ENCODE results near the gene SLC16A9. TPM values are rescaled to one million over a fixed set of nuclear protein-coding genes. Genes with fewer than 3 reads are reported as not detected.
"Not testable (repeated sequence)": the region's sequence is repeated elsewhere in the genome, so short reads cannot be mapped to it uniquely, and the experiment has no call there.

The SLC16A9 gene
- 43.4 TPM for polyA plus RNA-seq (ENCODE audit: insufficient read length)
- long read RNA-seq, donor 1, full-length matches to known transcripts: 9 of 9 reads
- long read RNA-seq, donor 1, partial matches to known transcripts: 0 of 9 reads
- long read RNA-seq, donor 1, other reads (novel, unspliced or antisense): 0 of 9 reads
- long read RNA-seq, donor 2, full-length matches to known transcripts: 9 of 9 reads
- long read RNA-seq, donor 2, partial matches to known transcripts: 0 of 9 reads
- long read RNA-seq, donor 2, other reads (novel, unspliced or antisense): 0 of 9 reads
- long read RNA-seq, donor 3, full-length matches to known transcripts: 3 of 3 reads
- long read RNA-seq, donor 3, partial matches to known transcripts: 0 of 3 reads
- long read RNA-seq, donor 3, other reads (novel, unspliced or antisense): 0 of 3 reads
- long read RNA-seq, donor 4: 0 reads
- long read RNA-seq, donor 5, full-length matches to known transcripts: 8 of 8 reads
- long read RNA-seq, donor 5, partial matches to known transcripts: 0 of 8 reads
- long read RNA-seq, donor 5, other reads (novel, unspliced or antisense): 0 of 8 reads
- long read RNA-seq, donor 6, full-length matches to known transcripts: 4 of 4 reads
- long read RNA-seq, donor 6, partial matches to known transcripts: 0 of 4 reads
- long read RNA-seq, donor 6, other reads (novel, unspliced or antisense): 0 of 4 reads
- long read RNA-seq, donor 7, full-length matches to known transcripts: 11 of 11 reads
- long read RNA-seq, donor 7, partial matches to known transcripts: 0 of 11 reads
- long read RNA-seq, donor 7, other reads (novel, unspliced or antisense): 0 of 11 reads
- long read RNA-seq, donor 8, full-length matches to known transcripts: 4 of 4 reads
- long read RNA-seq, donor 8, partial matches to known transcripts: 0 of 4 reads
- long read RNA-seq, donor 8, other reads (novel, unspliced or antisense): 0 of 4 reads

DNA sequence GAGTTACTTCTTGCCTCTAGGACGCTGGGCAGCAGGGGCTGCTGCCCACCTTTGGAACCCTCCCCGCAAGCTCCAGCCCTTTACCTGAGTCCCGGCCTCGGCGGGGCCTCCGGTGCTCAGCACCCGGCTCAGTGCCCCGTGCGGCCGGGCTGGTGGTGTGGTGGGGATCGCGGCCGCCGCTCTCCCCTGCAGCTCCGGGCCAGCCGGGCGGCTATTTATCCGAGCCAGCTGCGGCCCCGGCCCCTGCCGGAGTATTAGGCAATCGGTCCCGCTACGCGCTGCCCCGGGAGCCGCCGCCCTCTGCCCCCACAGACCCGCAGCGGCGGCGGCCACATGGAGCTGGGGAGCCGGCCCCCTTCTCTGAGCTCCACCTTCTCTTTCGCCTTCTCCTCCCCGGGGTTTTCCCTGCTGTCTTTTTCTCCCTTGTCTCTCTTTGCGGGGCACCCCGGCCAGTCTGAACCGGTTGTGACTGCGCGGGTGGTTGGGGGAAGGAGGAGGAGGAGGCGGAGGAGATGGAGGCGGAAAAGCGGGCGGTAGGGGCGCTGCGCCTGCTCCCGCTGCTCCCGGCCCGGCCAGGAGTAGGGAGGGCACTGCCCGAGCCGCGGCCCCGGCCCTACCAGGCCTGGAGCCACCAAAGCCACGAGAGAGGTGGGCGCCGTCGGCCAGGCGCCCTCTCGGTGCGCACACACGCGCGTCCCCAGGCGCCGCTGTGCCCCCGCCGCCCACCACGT is at the start of gene SLC16A9:
Gene SLC16A9 (minus strand): TSS at position 456 of the 731 bp plus-strand sequence. CDS start 25,559 bp downstream, outside the sequence.
- peak; percentile 75 for DNase-seq

DNA sequence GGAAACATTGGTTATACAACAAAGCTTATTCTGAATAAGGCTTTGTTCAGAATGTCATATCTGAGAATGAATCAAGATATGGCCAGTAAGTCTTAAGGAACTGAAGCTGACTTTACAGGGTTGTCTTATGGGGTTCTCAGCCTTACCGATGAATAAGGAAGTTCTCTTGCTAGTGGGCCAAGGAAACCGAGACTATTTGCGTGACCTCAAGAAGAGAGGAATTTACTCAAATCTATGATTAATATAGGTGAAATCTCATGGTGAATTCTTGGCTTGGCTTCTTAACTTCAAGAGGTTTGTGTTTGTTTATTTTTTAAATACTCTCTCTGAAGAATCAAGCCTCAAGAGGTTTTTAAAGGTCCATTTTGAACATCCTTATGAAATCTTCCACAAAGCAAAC is 48.3 kb upstream of the SLC16A9 start:
- no peak for DNase-seq

- no peak for DNase-seq
These were observed 45.3 kb upstream of the SLC16A9 start for GRCh38 chr10:59754951-59755350.

DNA sequence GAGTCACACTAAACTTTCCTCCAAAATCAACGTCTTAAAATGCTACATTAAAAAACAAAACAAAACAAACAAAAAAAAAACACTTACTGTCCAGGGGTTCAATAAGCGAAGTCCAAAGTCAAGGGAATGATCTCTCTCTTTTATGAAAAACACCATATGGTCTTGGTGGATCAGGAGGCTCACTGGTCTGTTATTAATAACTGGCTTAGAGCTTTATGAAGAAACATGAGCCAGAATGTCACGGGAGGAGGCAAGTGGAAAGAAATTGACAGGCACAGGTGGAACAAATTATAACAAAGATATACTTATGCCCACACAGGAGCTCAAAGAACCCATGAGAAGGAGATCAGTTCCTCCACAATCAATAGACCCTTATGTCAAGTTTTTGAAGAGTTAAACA is 43.6 kb upstream of the SLC16A9 start, which contains the start of gene MRLN:
Gene MRLN (minus strand): TSS at position 189 of the 400 bp plus-strand sequence.
- DNase-seq: no peak

- no peak for DNase-seq
These were observed 42.8 kb upstream of the SLC16A9 start for GRCh38 chr10:59752278-59752940.

DNA sequence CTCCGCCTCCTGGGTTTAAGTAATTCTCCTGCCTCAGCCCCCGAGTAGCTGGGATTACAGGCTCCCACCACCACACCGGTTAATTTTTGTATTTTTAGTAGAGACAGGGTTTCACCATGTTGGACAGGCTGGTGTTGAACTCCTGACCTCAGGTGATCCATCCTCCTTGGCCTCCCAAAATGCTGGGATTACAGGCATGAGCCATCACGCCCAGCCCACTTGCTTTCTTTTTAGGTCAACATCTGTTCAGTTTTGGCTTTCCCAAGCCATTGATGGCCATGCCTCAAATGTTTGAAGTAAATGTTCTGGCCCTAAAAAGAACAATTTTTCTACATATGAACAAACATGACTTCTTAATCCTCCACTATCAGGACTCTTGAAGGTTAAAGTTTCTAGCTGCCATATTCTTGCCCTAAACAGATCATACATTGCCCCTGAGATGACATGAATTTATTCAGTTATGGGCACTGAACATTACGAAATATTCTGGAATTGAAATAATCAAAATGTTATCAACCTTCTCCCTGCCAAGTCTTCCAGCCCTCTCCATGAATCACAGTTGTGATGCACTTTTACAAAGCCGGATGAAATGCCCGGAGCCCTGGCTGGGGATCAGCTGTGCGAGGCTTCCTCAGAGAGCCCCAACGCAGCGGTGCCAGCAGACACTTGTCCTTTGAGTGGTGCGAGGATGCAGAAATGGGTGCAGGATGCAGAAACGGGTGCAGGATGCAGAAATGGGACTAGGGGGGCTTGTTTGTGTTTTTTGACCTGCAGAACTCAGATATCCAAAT is 40.7 kb upstream of the SLC16A9 start:
- no peak for DNase-seq

GRCh38 chr10:59748834-59749233 is 39.2 kb upstream of the SLC16A9 start:
- DNase-seq: peak; percentile 36

- no peak for DNase-seq
These were observed 35.6 kb upstream of the SLC16A9 start for GRCh38 chr10:59745163-59745650.

- not testable (repeated sequence) for DNase-seq
These were observed 35.1 kb upstream of the SLC16A9 start for GRCh38 chr10:59744762-59745161.

DNA sequence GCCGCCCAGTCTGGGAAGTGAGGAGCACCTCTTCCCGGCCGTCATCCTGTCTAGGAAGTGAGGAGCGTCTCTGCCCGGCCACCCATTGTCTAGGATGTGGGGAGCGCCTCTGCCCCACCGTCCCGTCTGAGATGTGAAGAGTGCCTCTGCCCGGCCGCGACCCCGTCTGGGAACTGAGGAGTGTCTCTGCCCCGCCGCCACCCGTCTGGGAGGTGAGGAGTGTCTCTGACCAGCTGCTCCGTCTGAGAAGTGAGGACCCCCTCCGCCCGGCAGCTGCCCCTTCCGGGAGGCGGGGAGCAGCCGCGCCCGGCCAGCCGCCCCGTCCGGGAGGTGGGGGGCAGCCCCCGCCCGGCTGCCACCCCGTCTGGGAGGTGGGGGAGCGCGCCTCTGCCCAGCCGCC is 34.5 kb upstream of the SLC16A9 start:
- DNase-seq: not testable (repeated sequence)

DNA sequence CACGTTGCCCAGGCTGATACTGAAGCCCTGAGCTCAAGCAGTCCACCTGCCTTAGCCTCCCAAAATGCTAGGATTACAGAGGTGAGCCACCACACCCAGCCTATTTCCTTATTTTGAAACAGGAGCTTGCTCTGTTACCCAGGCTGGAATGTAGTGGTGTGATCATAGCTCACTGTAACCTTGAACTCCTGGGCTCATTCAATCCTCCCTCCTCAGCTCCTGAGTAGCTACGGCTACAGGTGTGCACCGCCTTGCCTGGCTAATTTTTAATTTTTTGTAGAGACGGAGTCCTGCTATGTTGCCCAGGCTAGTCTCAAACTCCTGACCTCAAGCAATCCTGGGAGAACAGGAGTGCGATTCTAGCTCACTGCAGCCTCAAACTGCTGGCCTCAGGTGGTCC is 31.9 kb upstream of the SLC16A9 start:
- no peak for DNase-seq

- no peak for DNase-seq
These were observed 31.4 kb upstream of the SLC16A9 start for GRCh38 chr10:59741048-59741447.

DNA sequence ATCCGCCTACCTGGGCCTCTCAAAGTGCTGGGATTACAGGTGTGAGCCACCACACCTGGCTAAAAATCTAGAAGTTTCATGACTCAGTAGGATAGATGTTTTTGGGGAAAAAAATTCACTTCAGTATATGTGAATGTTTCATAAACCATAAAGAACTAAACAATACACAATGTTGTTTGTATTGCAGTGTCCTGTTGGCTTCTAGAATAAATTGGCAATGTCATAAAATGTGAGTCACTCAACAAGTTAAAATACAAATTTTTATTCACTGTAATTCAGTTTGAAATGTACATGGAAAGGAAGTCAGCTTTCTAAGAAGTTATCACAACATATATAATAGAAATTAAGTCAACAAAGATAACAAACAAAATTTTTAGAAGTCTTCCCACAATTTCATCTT is 27.1 kb upstream of the SLC16A9 start:
- no peak for DNase-seq

DNA sequence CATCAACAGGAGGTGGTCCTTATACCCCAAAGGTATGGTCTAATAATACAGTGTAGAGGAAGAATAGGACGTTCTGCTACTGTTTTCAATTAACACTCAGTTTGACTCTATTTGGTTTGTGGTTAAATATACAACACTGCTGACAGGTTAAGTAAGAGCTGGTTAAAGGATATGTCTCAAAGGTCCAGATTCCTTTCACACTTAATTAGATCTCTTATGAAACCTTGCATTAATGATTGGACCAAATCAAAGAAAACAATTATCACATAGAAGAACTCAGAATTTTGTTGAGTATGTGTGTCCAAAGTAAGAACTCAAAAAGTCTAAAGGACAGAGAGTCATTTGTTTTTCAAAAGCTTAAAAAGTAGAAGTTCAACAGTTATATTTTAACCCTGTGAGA is 25.6 kb upstream of the SLC16A9 start:
- DNase-seq: no peak

DNA sequence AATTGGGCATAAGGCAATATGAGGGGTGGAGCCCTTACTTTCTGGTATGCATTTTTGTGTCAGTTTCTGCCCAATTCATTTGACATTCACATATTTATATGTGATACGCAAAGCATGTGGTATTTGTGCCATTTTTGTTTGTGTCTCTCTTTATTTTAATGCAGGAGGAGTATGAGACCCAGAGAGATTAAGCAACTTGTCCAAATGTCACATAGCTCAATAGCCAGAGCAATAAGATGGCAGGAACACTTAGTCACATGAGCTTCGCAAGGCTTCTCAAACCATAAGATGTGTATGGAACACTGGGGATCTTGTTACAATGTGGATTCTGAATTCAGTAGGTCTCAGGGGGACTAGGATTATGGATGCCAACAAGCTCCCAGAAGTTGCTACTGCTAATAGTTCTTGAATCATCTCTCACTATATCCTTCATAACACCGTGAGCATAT is 24.4 kb upstream of the SLC16A9 start:
- no peak for DNase-seq

- not testable (repeated sequence) for DNase-seq
These were observed 23.8 kb upstream of the SLC16A9 start for GRCh38 chr10:59733321-59734013.

GRCh38 chr10:59732849-59733248 is 23.2 kb upstream of the SLC16A9 start:
- DNase-seq: not testable (repeated sequence)

DNA sequence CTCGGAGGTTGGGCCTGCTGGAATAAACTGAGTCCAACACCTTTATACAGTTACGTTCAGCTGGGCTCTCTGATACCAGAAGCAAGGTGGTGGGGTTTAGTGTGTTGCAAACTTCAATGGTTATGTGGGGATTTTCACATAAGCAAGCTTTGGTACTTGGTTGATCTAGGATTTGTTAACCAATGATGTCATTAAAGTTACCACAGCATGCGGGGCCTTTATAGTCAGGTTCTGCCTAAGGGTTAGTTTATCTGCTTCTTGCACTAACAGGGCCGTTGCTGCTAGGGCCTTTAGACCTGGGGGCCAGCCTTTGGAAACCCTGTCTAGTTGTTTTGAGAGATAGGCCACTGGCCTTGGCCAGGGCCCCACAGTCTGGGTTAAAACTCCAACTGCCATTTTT is 19.5 kb upstream of the SLC16A9 start:
- DNase-seq: not testable (repeated sequence)

GRCh38 chr10:59724098-59724938 is 14.7 kb upstream of the SLC16A9 start:
- no peak for DNase-seq

Measured in left kidney (tissue), 8 donors.